GM10266 (cell line): Measurements from ENCODE around the gene TCF4.
"Not testable (repeated sequence)": the region's sequence is repeated elsewhere in the genome, so short reads cannot be mapped to it uniquely, and the experiment has no call there.

ENCODE experiments used
- DNase-seq: peaks from one replicate; pipeline ENCODE4 v3.0.0; 2012; ENCODE audit errors: extremely low spot score
- TF ChIP-seq, protein P1 (sequence below): IDR thresholded peaks from 2 replicates; pipeline ENCODE4 v1.5.1; 2012; ENCODE audit warnings: mild to moderate bottlenecking, low read depth; ENCODE audit not compliant: control insufficient read depth, insufficient read depth; ENCODE audit errors: missing control alignments

Gene TCF4

DNA sequence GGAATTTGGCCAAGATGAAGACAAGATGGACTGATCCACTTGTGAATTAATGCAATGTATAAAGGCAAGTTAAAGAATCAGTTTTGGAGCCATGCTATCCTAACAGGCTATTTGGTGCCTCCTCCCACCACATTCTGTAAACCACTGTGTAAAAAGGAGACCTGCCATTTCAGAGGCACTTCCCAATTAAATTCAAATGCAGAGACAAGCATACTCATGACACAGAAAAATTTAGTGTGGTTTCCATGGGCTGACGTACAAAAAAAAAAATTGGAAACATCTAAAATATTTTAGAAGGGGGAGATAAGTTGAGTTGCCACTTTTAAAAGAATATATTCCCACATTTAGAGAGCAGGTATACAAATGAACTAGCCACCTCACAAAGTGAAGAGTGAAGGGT lies 112.1 kb downstream of the TCF4 start:
- TF ChIP-seq, protein P1, sequence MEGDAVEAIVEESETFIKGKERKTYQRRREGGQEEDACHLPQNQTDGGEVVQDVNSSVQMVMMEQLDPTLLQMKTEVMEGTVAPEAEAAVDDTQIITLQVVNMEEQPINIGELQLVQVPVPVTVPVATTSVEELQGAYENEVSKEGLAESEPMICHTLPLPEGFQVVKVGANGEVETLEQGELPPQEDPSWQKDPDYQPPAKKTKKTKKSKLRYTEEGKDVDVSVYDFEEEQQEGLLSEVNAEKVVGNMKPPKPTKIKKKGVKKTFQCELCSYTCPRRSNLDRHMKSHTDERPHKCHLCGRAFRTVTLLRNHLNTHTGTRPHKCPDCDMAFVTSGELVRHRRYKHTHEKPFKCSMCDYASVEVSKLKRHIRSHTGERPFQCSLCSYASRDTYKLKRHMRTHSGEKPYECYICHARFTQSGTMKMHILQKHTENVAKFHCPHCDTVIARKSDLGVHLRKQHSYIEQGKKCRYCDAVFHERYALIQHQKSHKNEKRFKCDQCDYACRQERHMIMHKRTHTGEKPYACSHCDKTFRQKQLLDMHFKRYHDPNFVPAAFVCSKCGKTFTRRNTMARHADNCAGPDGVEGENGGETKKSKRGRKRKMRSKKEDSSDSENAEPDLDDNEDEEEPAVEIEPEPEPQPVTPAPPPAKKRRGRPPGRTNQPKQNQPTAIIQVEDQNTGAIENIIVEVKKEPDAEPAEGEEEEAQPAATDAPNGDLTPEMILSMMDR, result no peak
- DNase-seq, result no peak

DNA sequence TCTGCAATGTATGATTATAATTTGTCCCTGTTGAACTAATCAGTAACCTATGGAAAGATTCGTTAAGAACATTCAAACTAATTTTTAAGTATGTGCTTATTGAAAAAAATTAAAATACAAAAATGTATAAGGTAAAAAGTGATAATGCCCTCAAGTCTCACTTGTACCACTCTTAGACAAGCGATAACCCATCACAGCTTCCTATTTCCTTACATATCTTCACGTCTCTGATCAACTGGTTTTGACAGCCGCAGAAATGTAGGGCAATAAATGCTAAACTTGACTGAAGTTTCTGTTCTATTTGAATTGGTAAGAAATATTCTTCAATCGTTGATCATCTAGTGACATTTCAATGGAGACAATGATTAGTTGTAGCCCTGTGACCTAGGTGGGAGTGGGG lies 112.5 kb downstream of the TCF4 start:
- TF ChIP-seq, protein P1, result no peak
- DNase-seq, result no peak

DNA sequence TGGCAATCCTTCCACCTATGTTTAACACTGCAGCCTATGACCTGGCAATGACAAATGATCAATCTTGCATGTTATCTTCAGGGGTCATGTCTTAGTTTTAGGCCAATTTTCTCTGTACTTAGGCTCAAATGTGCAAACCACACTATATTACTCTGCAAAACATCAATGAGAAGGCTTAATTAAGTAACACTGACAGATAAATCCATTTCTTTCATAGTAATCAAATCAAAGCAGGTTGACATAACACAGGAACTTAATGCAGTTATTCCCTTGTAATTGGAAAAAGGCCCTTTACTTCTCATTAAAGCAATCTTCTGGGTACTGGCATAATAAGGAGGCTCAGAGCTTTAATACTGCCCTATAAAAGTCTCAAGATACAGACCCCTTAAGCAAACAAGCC lies 114.4 kb downstream of the TCF4 start:
- no peak for DNase-seq
- TF ChIP-seq, protein P1, result no peak

DNA sequence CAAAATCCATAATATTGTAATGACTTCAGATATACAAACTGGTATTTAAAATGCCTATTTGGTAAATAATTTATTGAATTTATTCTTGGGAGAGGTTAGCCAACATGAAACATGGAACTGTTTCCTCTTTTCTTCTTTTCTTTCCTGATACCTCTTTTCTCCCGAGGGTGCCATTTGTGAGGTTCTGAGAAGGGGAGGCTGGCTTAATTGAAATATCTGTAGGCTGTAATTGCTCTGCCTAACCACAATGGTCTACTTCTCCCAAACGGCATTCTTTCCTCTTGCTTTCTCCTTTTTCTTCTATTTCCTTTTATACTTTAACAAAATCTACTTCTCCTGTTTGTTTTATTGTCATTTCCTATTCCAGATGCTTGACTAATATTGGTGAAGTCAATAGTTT lies 114.9 kb downstream of the TCF4 start:
- TF ChIP-seq, protein P1, result no peak
- DNase-seq, result no peak

DNA sequence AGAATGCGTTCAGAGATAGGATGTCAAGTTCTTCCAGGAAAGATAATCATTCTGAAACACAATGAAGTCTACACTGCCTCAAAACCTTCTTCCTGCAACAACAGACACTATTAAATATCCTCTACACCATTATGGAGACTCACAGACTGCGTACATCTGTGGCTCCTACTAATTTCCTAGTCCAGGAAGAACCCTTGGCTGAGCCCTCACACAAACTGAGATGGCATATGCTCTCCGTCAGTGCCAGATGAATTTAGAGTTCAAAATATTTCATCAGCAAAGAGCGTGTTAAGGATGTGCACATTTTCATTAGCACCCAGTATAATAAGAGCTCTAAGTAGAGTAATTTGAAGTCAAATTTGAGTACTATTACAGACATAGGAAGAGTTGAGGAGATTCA lies 117.2 kb downstream of the TCF4 start:
- no peak for DNase-seq
- TF ChIP-seq, protein P1, result no peak

DNA sequence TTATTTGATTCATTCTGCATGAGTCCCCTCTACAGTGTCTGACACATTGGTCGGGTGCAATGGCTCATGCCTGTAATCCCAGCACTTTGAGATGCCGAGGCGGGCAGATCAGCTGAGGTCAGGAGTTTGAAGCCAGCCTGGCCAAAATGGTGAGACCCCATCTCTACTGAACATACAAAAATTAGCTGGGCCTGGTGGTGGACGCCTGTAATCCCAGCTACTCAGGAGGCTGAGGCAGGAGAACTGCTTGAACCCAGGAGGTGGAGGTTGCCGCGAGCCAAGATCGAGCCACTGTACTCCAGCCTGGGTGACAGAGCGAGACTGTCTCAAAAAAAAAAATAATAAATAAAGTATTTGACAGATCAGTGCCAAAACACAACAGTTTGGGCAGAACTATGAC lies 118.9 kb downstream of the TCF4 start:
- DNase-seq, result not testable (repeated sequence)

DNA sequence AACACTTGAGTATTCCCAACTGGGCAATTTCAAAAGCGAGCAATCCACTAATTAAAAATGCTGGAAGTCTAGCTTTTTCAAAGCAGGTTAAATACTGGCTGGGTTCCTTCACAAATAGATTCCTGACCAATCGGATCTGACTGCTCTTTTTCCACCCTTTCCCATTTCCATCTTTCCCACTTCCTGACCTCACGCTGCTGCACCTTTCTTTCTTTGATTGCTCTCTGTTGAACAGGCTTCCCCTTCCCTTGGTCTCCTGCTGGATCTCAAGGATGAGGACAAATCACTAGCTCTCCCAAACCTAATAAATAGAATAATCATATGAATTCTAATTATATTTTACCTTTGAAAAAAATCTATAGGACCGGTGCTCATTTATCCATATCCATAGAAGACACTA lies 121.2 kb downstream of the TCF4 start:
- DNase-seq, result no peak
- TF ChIP-seq, protein P1, result no peak

DNA sequence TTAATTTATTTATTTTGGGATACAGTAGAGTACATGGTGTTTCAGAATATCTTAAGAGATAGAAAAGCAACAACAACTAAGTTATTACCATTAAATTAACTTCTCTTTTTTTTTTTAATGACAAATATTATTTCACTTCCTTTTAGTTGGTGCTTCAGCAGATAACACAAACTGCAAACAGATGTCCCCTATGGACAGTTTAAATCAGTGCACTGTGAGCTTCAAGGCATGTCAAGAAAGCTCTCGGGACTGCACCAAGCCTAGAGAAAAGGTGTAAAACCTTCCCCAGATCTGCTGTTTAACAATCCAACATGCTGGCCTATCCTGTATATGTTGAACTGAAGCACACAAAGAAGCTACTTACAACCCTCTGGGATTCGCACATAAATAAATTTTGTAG lies 122.7 kb downstream of the TCF4 start:
- DNase-seq, result no peak
- TF ChIP-seq, protein P1, result no peak
